ENCODE measurements around the gene VDR.

- no peak for TF ChIP-seq CTCF (optimal IDR thresholded peaks at IDR 0.05 in 1 of 3, IDR thresholded peaks at IDR 0.05 in 1 of 3, conservative IDR thresholded peaks at IDR 0.05 in 1 of 3; ENCODE audit: extremely low read depth in 1 of 3, insufficient read depth in 2 of 3, low read length in 3 of 3)
- no peak for TF ChIP-seq EZH2 (IDR thresholded peaks at IDR 0.05; ENCODE audit: low read length)
These were observed 70.4 kb downstream of the VDR start for GRCh38 chr12:47834199-47834903.
